ENCODE results near the gene FOSL1. TPM values are rescaled to one million over a fixed set of nuclear protein-coding genes. Genes with fewer than 3 reads are reported as not detected.
A peak's percentile ranks its signal among the peaks of the same experiment; 100 is the strongest.
"Not testable (repeated sequence)": the region's sequence is repeated elsewhere in the genome, so short reads cannot be mapped to it uniquely, and the experiment has no call there.

Gene FOSL1
- total RNA-seq, 1 donor from 2014 or later: 2.0 TPM

- DNase-seq (ENCODE audit: low spot score): peak; percentile 89
- intact Hi-C loops (cut with DNase I): no loop called here
These were observed 648 bp downstream of the FOSL1 start for GRCh38 chr11:65899356-65900124.

- intact Hi-C loops (cut with DNase I): no loop called here
- no peak for DNase-seq (ENCODE audit: low spot score)
These were observed 1.4 kb downstream of the FOSL1 start for GRCh38 chr11:65898656-65899355.

- intact Hi-C loops (cut with DNase I): no loop called here
- DNase-seq (ENCODE audit: low spot score): no peak
These were observed 3.1 kb downstream of the FOSL1 start for GRCh38 chr11:65897020-65897471.

- intact Hi-C loops (cut with DNase I): no loop called here
- no peak for DNase-seq (ENCODE audit: low spot score)
These were observed 3.9 kb downstream of the FOSL1 start for GRCh38 chr11:65896034-65896999.

GRCh38 chr11:65895482-65895981, 4.7 kb downstream of the FOSL1 start:
- DNase-seq (ENCODE audit: low spot score): no peak
- intact Hi-C loops (cut with DNase I): no loop called here

- DNase-seq (ENCODE audit: low spot score): peak; percentile 92
- intact Hi-C loops (cut with DNase I): no loop called here
These were observed 6.1 kb downstream of the FOSL1 start for GRCh38 chr11:65894034-65894591.

GRCh38 chr11:65892661-65893317, 7.4 kb downstream of the FOSL1 start:
- no peak for DNase-seq (ENCODE audit: low spot score)
- intact Hi-C loops (cut with DNase I): no loop called here

- DNase-seq (ENCODE audit: low spot score); intact Hi-C loops (cut with DNase I): not testable (repeated sequence)
These were observed 8.0 kb downstream of the FOSL1 start for GRCh38 chr11:65892137-65892540.

GRCh38 chr11:65891219-65892136, 8.7 kb downstream of the FOSL1 start:
- peak; percentile 87 for DNase-seq (ENCODE audit: low spot score)
- intact Hi-C loops (cut with DNase I): no loop called here

- peak; percentile 99 for DNase-seq (ENCODE audit: low spot score)
- intact Hi-C loops (cut with DNase I): no loop called here
These were observed 9.6 kb downstream of the FOSL1 start, which contains the start of gene CCDC85B for GRCh38 chr11:65890324-65891218. TSS of gene CCDC85B (plus strand) at chr11:65890673. CDS start at chr11:65890784, 111 bp downstream.

GRCh38 chr11:65888163-65888814, 11.9 kb downstream of the FOSL1 start, which contains the start of gene FIBP:
TSS of gene FIBP (minus strand) at chr11:65888471. CDS start at chr11:65888418, 53 bp downstream.
- peak; percentile 99 for DNase-seq (ENCODE audit: low spot score)
- intact Hi-C loops (cut with DNase I): loop anchor here (1.0 to 2.0 kb wide), 4 partner anchors 15 to 73 kb away; partner anchors contain the start of genes C11orf68, DRAP1, EFEMP2 and MUS81

GRCh38 chr11:65887723-65888162, 12.4 kb downstream of the FOSL1 start:
- DNase-seq (ENCODE audit: low spot score): no peak
- intact Hi-C loops (cut with DNase I): loop anchor here (1.0 to 2.0 kb wide), 4 partner anchors 15 to 73 kb away; partner anchors contain the start of genes C11orf68, DRAP1, EFEMP2 and MUS81

GRCh38 chr11:65886826-65887722, 13.1 kb downstream of the FOSL1 start:
- no peak for DNase-seq (ENCODE audit: low spot score)
- intact Hi-C loops (cut with DNase I): no loop called here

GRCh38 chr11:65885808-65886536, 14.2 kb downstream of the FOSL1 start:
- intact Hi-C loops (cut with DNase I): loop anchor here (2.0 kb wide), 1 partner anchor 103 kb away; no protein-coding TSS in a partner anchor
- DNase-seq (ENCODE audit: low spot score): no peak
